ENCODE data around the gene NAT8L.

NAT8L gene

DNA sequence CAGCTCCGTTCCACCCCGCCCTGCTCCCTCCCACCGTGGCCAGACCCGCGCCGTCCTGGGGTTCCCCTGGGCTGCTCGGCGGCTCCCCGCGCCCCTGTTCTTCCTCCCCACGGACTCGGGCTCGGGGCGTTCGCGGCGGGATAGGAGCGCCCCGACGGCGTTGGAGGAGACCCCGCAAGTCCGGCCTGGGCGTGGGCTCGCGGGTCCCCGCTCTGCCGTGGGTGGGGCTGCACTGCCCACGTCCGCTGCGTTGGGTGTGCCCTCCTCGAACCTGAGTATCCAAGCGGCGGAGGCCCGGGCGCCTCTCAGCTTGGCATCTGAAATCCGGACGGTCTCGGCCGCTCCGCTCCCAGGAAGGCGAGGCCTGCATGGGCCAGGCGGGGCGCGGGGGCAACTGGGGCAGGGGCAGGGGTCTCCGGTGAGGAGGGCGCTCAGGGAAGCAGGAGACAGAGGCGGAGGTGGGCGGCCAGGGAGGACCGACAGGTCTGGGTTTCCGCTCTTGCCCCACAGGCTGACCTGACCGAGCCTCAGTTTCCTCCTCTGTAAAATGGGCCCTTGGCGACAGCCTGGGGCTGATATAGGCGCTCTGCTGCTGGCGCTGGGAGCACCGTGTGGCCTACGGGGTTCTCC, 12.0 kb upstream of the NAT8L start:
- Histone ChIP-seq H3K4me3 (ENCODE audit: low read length) (no peak overlapping the region), H3K4me1 (ENCODE audit: control insufficient read depth, insufficient read depth, low read length) (peaks cover 12% of the 10 kb centered on the region), H3K9me3 (replicated peaks; ENCODE audit: low read length) (no peaks in the 10 kb centered on the region), H3K27me3 (ENCODE audit: control insufficient read depth, insufficient read depth, low read length) (peaks cover 25% of the 10 kb centered on the region), H3K9ac (ENCODE audit: low read depth, low read length) (no peak overlapping the region), H3K4me2 (ENCODE audit: low read length) (no peak overlapping the region), H3K36me3 (ENCODE audit: insufficient read depth, low read length) (peaks cover 4% of the 10 kb centered on the region)

DNA sequence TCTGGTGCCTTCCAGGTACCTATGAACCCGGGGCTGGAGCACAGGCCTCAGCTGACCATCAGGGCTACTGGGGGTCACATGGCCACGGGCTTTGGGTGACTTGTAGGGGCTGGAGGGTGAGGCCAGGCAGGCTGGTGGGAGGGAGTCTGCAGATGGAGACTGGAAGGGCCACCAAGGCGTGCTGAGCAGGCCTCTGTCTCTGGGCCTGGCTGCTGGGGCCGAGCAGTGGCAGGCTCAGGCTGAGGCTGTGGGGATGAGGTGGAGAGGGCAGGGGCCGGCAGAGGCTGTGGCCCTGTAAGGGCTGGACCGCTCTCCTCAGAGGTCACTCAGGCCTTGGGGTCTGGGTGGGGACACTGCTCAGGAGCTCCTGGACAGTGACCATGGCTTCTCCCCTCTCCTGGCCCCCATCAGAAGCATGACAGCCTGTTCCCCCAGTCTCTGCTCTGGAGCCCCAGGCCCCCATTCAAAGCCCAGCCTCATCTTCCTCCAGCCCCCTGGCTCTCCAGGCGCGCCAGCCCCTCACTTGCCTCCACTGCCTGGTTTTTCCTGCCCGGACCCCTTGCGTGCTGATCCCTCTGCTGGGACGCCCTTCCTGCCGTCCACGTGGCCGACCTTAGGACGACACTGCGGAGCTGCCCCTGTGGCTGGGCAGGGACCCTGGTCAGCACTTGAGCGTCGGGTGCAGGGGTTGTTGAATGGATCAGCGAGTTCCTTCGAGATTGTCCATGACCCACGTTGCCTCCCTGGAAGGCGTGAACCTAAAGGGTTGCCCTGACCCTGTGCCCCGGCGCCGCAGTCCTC, 11.1 kb upstream of the NAT8L start:
- peaks cover 4% of the 10 kb centered on the region for H3K36me3 ChIP-seq (ENCODE audit: insufficient read depth, low read length)
- H3K4me1 ChIP-seq (ENCODE audit: control insufficient read depth, insufficient read depth, low read length), result peaks cover 8% of the 10 kb centered on the region
- H3K27me3 ChIP-seq (ENCODE audit: control insufficient read depth, insufficient read depth, low read length), result peaks cover 32% of the 10 kb centered on the region
- H3K9me3 ChIP-seq (replicated peaks; ENCODE audit: low read length), result no peaks in the 10 kb centered on the region
- H3K9ac ChIP-seq (ENCODE audit: low read depth, low read length), result no peak overlapping the region
- no peak overlapping the region for H3K4me2 ChIP-seq (ENCODE audit: low read length)
- H3K4me3 ChIP-seq (ENCODE audit: low read length), result no peak overlapping the region

DNA sequence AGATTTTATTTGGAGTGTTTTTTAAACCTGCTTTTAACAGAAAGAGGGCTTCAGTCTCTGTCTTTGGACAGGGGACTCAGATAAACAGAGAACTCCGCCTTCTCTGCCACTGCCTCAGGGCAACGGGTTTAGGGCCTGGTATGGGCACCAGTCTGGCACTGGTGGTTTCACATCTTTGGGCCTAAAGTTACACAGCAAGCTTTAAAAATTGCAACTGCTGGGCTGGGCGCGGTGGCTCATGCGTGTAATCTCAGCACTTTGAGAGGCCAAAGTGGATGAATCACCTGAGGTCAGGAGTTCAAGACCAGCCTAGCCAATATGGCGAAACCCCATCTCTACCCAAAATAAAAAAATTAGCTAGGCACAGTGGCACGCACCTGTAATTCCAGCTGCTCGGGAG, 10.3 kb upstream of the NAT8L start:
- Histone ChIP-seq H3K4me2 (ENCODE audit: low read length) (no peak overlapping the region), H3K27me3 (ENCODE audit: control insufficient read depth, insufficient read depth, low read length) (peaks cover 32% of the 10 kb centered on the region), H3K9ac (ENCODE audit: low read depth, low read length) (no peak overlapping the region), H3K9me3 (replicated peaks; ENCODE audit: low read length) (no peaks in the 10 kb centered on the region), H3K36me3 (ENCODE audit: insufficient read depth, low read length) (peaks cover 3% of the 10 kb centered on the region), H3K4me1 (ENCODE audit: control insufficient read depth, insufficient read depth, low read length) (peaks cover 8% of the 10 kb centered on the region), H3K4me3 (ENCODE audit: low read length) (no peak overlapping the region)

DNA sequence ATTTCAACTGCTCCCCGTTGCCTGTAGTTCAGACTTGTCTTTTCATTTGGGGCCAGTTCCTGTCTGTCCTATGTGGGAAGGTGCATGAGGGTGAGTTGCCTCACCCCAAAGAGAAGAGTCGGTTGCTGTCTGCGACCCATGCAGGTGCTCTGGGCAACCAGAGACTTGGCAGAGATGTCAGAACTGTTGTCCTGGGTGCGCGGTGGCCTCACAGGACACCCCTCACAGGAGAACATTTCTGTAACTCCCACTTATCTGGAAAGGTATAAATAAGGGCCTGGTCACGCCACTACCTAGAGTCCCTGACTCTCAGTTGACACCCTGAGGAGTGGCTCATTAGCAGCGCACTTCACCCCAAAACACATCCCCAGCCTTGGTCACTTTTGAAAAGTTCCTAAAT, 9.7 kb upstream of the NAT8L start:
- H3K9ac ChIP-seq (ENCODE audit: low read depth, low read length), result no peak overlapping the region
- H3K27me3 ChIP-seq (ENCODE audit: control insufficient read depth, insufficient read depth, low read length), result peaks cover 37% of the 10 kb centered on the region
- no peaks in the 10 kb centered on the region for H3K36me3 ChIP-seq (ENCODE audit: insufficient read depth, low read length)
- H3K4me3 ChIP-seq (ENCODE audit: low read length), result no peak overlapping the region
- no peak overlapping the region for H3K4me2 ChIP-seq (ENCODE audit: low read length)
- H3K9me3 ChIP-seq (replicated peaks; ENCODE audit: low read length), result no peaks in the 10 kb centered on the region
- H3K4me1 ChIP-seq (ENCODE audit: control insufficient read depth, insufficient read depth, low read length), result peaks cover 8% of the 10 kb centered on the region

DNA sequence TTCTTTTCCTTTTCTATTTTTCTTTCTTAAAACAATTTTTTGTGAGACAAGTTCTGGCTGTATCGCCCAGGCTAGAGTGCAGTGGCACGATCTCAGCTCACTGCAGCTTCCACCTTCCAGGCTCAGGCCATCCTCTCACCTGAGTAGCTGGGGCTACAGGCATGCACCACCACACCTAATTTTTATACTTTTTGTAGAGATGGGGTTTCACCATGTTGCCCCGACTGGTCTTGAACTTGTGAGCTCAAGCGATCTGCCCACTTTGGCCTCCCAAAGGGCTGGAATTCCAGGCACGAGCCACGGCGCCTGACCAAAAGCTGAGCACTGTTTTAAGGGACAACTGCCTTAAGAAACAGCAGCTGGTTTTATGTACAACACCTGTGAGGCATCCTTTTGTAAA, 9.3 kb upstream of the NAT8L start:
- Histone ChIP-seq H3K36me3 (ENCODE audit: insufficient read depth, low read length) (no peaks in the 10 kb centered on the region), H3K27me3 (ENCODE audit: control insufficient read depth, insufficient read depth, low read length) (peaks cover 37% of the 10 kb centered on the region)

DNA sequence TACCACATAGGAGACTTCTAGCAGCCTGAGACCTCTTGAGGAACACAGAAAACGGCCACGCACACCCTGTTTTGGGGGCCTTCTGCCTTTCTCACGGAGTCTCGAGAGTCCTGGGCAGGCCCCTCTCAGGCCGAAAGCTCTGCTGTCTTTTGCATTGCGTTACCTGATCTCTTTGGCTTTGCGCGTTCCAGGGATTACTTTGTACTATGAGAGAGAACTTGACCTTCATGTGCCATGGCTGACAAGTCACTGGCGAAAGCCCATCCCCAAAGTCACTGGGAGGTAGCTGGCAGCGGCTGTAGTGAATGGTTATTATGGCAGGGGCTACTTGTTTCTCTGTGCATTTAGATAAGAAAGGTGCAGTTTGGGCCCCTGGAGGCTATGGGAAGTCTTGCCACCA, 8.0 kb upstream of the NAT8L start:
- Histone ChIP-seq H3K9ac (ENCODE audit: low read depth, low read length) (no peak overlapping the region), H3K27me3 (ENCODE audit: control insufficient read depth, insufficient read depth, low read length) (peaks cover 37% of the 10 kb centered on the region)

More for the DNA sequence above, 9.3 kb upstream of the NAT8L start:
- Histone ChIP-seq H3K4me3 (ENCODE audit: low read length) (no peak overlapping the region), H3K9me3 (replicated peaks; ENCODE audit: low read length) (no peaks in the 10 kb centered on the region), H3K4me2 (ENCODE audit: low read length) (no peak overlapping the region), H3K4me1 (ENCODE audit: control insufficient read depth, insufficient read depth, low read length) (peaks cover 8% of the 10 kb centered on the region), H3K9ac (ENCODE audit: low read depth, low read length) (no peak overlapping the region)

DNA sequence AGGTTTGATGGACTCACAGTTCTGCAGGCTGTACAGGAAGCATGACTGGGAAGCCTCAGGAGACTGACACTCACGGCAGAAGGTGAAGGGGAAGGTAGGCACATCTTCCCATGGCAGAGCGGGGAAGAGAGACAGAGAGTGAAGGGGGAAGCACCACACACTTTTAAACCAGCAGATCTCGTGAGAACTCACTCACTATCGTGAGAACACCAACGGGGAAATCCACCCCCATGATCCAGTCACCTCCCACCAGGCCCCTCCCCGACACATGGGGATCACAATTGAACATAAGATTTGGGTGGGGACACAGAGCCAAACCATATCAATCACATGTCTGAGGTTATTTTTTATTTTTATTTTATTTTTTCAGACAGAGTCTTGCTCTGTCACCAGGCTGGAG, 4.9 kb upstream of the NAT8L start:
- Histone ChIP-seq H3K9ac (ENCODE audit: low read depth, low read length) (no peak overlapping the region), H3K9me3 (replicated peaks; ENCODE audit: low read length) (no peaks in the 10 kb centered on the region), H3K4me3 (ENCODE audit: low read length) (no peak overlapping the region), H3K27me3 (ENCODE audit: control insufficient read depth, insufficient read depth, low read length) (peaks cover 53% of the 10 kb centered on the region), H3K4me1 (ENCODE audit: control insufficient read depth, insufficient read depth, low read length) (no peaks in the 10 kb centered on the region), H3K36me3 (ENCODE audit: insufficient read depth, low read length) (no peaks in the 10 kb centered on the region), H3K4me2 (ENCODE audit: low read length) (no peak overlapping the region)

More for the DNA sequence above, 8.0 kb upstream of the NAT8L start:
- Histone ChIP-seq H3K4me1 (ENCODE audit: control insufficient read depth, insufficient read depth, low read length) (no peaks in the 10 kb centered on the region), H3K4me2 (ENCODE audit: low read length) (no peak overlapping the region), H3K36me3 (ENCODE audit: insufficient read depth, low read length) (no peaks in the 10 kb centered on the region), H3K4me3 (ENCODE audit: low read length) (no peak overlapping the region), H3K9me3 (replicated peaks; ENCODE audit: low read length) (no peaks in the 10 kb centered on the region)

DNA sequence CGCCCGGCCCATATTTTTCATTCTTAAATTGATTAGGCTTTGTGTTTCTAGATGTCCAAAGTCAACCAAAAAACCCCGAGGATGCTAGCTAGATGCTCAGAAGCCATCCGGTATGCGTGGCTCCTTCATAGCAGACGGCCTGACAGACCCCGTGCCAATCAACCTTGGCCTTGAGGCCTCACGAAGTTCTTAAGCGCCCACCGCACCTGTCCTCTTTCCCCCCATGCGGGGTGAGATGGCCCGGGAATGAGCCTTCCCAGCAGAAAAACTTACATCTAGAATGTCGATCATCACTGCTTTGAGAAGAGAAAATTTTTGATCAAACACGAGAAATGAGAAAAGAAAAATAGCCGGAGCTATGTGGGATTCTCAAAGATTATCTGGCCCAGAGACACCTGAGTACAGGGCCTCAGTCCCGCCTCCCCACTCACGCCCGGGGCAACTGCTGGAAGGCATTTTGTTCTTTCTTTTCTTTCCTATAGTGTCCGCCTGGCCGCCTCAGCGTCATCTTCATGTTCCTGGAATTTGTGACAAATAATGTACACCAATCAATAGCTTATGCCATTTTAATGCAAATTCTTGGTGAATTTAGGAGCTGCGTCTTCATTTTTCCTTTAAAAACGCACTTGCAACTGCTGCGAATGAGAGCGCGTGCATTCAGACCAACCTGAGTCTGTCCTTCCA, 1.6 kb upstream of the NAT8L start:
- Histone ChIP-seq H3K4me2 (ENCODE audit: low read length) (no peak overlapping the region), H3K4me3 (ENCODE audit: low read length) (no peak overlapping the region), H3K4me1 (ENCODE audit: control insufficient read depth, insufficient read depth, low read length) (no peaks in the 10 kb centered on the region), H3K36me3 (ENCODE audit: insufficient read depth, low read length) (no peaks in the 10 kb centered on the region), H3K9me3 (replicated peaks; ENCODE audit: low read length) (no peaks in the 10 kb centered on the region), H3K27me3 (ENCODE audit: control insufficient read depth, insufficient read depth, low read length) (peaks cover 35% of the 10 kb centered on the region), H3K9ac (ENCODE audit: low read depth, low read length) (no peak overlapping the region)

DNA sequence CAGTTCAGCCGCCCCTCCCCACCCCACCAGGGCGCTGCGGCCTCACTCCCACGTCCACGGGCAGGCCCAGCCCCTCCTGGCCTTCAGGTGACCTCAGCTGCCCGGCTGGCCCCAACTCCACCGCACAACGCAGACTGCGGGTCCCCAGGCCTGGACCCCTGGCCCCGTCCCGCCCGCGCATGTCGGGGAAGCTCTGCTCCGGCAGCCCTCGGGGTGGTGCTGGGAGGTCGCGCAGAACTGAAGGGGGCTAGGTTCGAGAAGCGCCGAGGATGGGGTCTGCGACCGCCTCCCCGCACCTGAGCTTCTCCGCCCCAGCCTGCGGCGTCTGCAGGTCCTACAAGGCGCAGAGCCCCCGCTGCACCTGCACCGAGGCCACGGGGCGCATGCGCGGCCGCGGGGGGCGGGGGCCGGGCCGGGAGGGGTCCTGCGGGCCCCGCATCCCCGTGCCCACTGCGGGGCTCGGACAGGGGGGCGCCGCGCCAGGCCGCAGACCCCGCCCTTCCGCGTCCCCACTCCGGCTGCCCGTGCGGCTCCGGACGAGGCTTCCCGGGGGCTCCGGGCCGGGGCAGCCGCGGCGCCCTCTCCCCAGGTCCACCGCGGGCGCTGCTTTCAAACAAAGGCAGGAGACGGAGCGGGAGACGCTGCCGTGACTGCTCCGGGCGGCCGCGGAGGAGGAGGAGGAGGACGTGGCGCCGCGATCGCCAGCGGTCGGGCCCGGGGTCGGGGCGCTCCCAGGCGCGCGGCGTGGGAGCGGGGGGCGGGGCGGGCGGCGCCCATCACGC, 672 bp upstream of the NAT8L start:
- Histone ChIP-seq H3K27me3 (ENCODE audit: control insufficient read depth, insufficient read depth, low read length) (peaks cover 30% of the 10 kb centered on the region), H3K36me3 (ENCODE audit: insufficient read depth, low read length) (no peaks in the 10 kb centered on the region), H3K4me1 (ENCODE audit: control insufficient read depth, insufficient read depth, low read length) (no peaks in the 10 kb centered on the region), H3K4me2 (ENCODE audit: low read length) (peak overlapping the region; percentile 65), H3K9me3 (replicated peaks; ENCODE audit: low read length) (no peaks in the 10 kb centered on the region), H3K9ac (ENCODE audit: low read depth, low read length) (no peak overlapping the region), H3K4me3 (ENCODE audit: low read length) (peak overlapping the region; percentile 52)

DNA sequence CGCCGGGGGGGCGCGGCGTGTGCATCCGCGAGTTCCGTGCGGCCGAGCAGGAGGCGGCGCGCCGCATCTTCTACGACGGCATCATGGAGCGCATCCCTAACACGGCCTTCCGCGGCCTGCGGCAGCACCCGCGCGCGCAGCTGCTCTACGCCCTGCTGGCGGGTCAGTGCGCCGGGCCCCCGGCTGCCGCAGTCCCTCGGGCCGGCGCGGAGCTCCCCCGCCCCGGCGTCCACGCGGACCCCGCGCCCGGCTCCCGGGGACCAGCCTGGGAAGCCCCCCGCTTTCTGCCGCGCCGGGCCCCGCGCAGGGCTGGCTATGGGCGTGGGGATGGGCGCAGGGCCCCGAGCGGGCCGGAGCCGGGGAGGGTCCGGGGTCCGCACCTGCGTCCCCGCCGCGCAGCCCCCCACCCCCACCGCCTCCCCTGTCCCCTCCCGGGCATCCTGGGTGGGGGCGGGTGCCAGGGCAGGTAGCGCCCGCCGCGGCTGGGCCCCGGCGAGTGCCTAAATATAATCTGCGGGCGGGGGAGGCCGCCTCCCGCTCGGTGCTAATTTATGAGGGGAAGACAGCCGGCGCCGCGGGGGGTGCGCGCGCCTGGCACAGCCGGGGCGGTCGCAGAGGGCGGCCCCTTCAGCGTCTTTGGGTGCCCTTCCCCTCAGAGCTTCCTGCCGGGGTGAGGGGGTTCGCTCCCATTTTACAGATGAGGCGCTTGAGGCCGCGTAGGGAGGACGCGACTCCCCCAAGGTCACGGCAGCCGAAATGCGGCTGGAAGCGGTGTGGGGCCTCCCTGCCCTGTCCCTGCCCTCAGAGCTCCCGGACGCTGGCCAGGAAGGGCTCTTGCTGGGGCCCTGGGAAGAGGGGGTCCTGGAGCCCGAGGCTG, 837 bp downstream of the NAT8L start:
- no peak overlapping the region for H3K4me2 ChIP-seq (ENCODE audit: low read length)
- peaks cover 25% of the 10 kb centered on the region for H3K27me3 ChIP-seq (ENCODE audit: control insufficient read depth, insufficient read depth, low read length)
- no peaks in the 10 kb centered on the region for H3K4me1 ChIP-seq (ENCODE audit: control insufficient read depth, insufficient read depth, low read length)
- H3K36me3 ChIP-seq (ENCODE audit: insufficient read depth, low read length), result no peaks in the 10 kb centered on the region
- no peaks in the 10 kb centered on the region for H3K9me3 ChIP-seq (replicated peaks; ENCODE audit: low read length)
- no peak overlapping the region for H3K4me3 ChIP-seq (ENCODE audit: low read length)
- no peak overlapping the region for H3K9ac ChIP-seq (ENCODE audit: low read depth, low read length)
